Left ventricle myocardium inferior (tissue), 1 donor: Measurements from ENCODE around the gene PPIL1. TPM values are rescaled to one million over a fixed set of nuclear protein-coding genes. Genes with fewer than 3 reads are reported as not detected.

Experiments
- DNase-seq: peaks from one replicate; pipeline ENCODE4 v3.0.0-alpha.2; 2020
- H3K27ac ChIP-seq: fragments of 200-600 bp; replicated peaks from 2 replicates; pipeline ENCODE4 v1.8.0; 2021
- H3K27me3 ChIP-seq: fragments of 200-600 bp; 2 replicates; pipeline ENCODE4 v1.8.0; 2021; ENCODE audit warnings: low read depth
- H3K36me3 ChIP-seq: fragments of 200-600 bp; 2 replicates; pipeline ENCODE4 v1.8.0; 2021
- H3K4me1 ChIP-seq: fragments of 200-600 bp; 2 replicates; pipeline ENCODE4 v1.8.0; 2021
- H3K4me3 ChIP-seq: fragments of 200-600 bp; 2 replicates; pipeline ENCODE4 v1.8.0; 2021; ENCODE audit warnings: mild to moderate bottlenecking, moderate library complexity
- H3K9me3 ChIP-seq: fragments of 200-600 bp; replicated peaks from 2 replicates; pipeline ENCODE4 v1.8.0; 2021
- CTCF ChIP-seq: fragments of 200-600 bp; IDR thresholded peaks from 2 replicates; pipeline ENCODE4 v1.8.0; 2021; ENCODE audit warnings: antibody characterized with exemption, mild to moderate bottlenecking, borderline replicate concordance
- intact Hi-C: fragments of 100-400 bp; cut with micrococcal nuclease; formaldehyde crosslinking; loops from one replicate; pipeline ENCODE4 v1.11.0; 2022
- total RNA-seq: library from RNA; stranded (reverse); fragmentation: NEBNext Ultra II Directional; extraction: Animal tissue kit (Norgen Biotek cat#: 25700); gene quantifications from one replicate; pipeline ENCODE4 v1.2.1, GENCODE V29; 2021
- donor health status: DM: no; HTN: yes; CAD: no; lungs with severe emphysema.

Gene PPIL1
- total RNA-seq, 1 donor from 2014 or later = 69.1 TPM

- Histone ChIP-seq H3K4me1 (peaks cover 64% of the 10 kb centered on the region), H3K27me3 (peaks cover 20% of the 10 kb centered on the region), H3K36me3 (no peaks in the 10 kb centered on the region), H3K27ac (peak overlapping the region; percentile 92), H3K4me3 (peak overlapping the region; percentile 63), H3K9me3 (no peaks in the 10 kb centered on the region)
- no peak for TF ChIP-seq CTCF
- intact Hi-C loops = no loop called here
- no peak for DNase-seq
These were observed 31.4 kb downstream of the PPIL1 start for GRCh38 chr6:36843170-36843569.

DNA sequence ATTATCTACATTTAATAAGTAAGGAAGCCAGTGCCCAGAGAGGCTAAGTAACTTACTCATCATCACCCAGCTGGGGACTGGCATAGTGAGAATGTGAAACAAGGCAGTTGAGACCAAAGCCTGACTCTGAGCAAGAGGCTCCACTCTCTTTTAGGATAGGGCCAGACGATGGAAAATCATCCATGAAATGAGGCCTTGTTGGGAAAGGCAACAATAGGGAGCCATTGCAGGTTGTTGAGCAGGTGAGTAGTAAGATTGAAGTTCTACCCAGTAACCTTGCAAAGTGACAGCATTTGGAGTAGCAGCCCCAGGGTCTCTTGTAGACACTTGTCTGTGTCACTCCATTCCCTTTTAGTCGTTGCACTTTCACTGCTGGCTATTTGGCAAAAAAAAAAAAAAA is 32.8 kb downstream of the PPIL1 start:
- H3K27ac ChIP-seq = peak overlapping the region; percentile 92
- H3K9me3 ChIP-seq = no peaks in the 10 kb centered on the region
- intact Hi-C loops = no loop called here
- peaks cover 20% of the 10 kb centered on the region for H3K27me3 ChIP-seq
- no peak for DNase-seq
- no peaks in the 10 kb centered on the region for H3K36me3 ChIP-seq
- peaks cover 61% of the 10 kb centered on the region for H3K4me1 ChIP-seq
- H3K4me3 ChIP-seq = peak overlapping the region; percentile 63
- no peak for TF ChIP-seq CTCF

DNA sequence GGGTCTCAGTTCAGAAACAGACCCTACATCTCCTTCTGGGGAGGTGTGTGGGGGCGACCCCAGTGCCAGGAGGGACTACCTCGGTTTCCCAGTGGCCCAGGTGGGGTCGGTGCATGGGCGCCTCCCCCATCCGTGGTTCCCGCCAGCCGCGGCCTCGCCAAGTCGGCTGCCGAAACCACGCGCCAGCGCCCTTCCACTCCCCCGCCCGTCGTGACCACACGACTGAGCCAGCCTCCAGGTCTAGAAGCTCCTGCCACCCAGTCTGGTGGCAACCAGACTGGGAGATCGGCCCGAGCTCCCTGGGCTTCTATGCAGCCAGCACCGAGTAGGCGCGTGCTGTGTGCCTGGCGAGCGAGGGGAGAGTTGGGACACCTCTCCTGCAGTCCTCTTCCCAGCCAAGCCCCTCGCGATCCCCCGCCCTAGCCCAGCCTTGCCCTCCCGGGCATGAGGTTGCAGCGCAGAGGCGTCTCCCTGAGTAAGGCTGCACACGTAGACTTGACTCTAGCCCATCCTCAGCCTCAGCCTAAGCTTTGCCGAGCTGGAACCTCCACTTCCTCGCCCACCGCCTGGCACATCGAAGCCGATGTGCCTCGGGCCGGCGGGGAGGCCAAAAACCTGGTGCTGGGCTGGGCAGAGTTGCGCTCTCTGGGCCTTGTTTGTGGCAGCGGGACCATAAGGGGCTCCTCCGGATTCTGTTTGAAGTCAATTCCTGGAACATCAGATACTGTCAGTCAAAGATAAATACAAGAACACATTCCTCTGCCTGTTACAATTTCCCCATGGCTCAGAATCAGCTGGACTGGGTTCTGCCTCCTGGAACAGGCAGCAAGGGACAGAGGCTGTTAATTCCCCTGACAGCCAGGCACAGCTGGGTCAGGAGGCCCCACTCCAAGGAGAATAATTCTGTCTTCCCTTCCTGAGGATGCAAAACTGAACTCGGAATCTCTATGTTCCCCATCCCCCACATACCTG is 33.9 kb downstream of the PPIL1 start:
- Histone ChIP-seq H3K9me3 (no peaks in the 10 kb centered on the region), H3K36me3 (no peaks in the 10 kb centered on the region), H3K27ac (peak overlapping the region; percentile 92), H3K27me3 (peaks cover 20% of the 10 kb centered on the region), H3K4me3 (peak overlapping the region; percentile 63), H3K4me1 (peaks cover 61% of the 10 kb centered on the region)
- no peak for TF ChIP-seq CTCF
- intact Hi-C loops = no loop called here
- peak; percentile 57 for DNase-seq

DNA sequence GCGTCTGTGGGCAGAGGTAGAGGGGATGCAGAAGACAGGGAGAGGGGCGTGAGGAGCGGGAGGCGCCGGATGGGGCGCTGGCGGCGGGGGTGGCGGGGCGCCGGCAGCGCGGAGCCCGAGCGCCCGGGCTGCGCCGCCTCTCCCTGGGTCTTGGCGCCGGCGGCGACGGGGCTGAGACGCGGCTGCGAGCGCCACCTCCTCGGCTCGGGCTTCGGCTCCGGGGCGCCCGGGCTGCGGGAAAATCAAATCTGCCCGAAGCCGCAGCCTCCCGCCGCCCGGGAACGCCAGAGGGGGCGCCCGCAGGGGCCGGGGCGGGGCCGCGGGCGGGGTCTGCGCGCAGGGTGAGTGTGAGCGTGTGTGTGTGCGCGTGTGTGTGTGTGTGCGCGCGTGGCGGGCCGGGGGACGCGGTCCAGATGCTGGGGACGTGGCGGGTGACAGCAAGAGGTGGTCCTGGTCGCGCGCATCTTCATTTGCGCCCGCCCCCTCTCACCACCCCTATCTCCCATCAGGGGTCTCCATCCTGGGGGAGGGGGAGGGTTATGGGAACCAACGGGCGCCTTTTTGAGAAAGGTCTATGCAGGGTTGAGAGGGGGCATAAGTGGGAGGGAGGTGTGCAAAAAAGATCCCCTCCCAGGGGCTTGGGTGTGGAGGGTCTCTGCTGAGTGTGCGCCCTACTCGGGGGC is 34.7 kb downstream of the PPIL1 start:
- peak overlapping the region; percentile 92 for H3K27ac ChIP-seq
- H3K36me3 ChIP-seq = no peaks in the 10 kb centered on the region
- peaks cover 20% of the 10 kb centered on the region for H3K27me3 ChIP-seq
- peak; percentile 49 for TF ChIP-seq CTCF
- intact Hi-C loops = loop anchor here (10.0 kb wide), 1 partner anchor 225 kb away; no protein-coding TSS in a partner anchor
- no peaks in the 10 kb centered on the region for H3K9me3 ChIP-seq
- DNase-seq = peak; percentile 67
- H3K4me3 ChIP-seq = peak overlapping the region; percentile 63
- peaks cover 56% of the 10 kb centered on the region for H3K4me1 ChIP-seq

DNA sequence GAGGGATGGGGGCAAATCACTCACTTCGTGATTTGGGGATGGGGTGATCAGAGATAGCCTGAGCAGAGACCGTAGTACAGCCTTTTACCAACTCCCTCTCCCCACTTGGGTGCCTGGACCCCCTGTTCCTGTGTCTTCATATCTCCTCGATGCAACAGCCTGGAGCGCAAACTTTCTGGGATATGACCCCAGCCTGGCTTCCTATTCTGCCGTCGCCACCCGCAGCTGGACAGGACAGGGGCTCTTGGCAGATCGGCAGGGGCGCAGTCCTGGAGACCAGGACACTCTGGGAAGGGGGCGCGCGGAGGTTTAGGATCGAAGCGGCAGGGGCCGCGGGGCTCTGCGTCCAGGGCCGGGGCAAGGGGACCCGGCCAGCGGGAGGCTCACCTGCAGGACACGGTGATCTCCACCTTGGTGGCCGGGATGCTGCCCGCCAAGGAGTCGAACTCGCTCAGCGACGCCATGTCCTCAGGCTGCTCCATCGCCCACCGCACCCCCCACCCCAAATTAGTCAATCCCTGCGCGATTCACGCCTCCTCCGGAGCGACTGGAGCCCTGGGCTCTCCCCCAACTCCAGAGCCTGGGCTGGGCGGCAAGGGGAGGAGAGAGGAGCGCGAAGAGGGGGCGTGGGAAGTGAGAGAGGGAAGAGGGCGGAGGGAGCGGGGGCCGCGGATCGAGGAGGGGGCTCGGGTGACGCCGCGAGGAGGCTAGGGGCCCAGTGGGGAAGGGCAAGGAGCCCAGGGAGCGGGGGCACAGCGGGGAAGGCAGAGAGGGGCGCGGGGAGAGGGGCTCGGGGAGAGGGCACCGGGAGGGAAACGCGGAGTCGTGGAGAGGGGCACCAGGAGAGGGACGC is 35.5 kb downstream of the PPIL1 start, which contains the start of gene CPNE5:
TSS of gene CPNE5 (minus strand) at position 549 of the 853 bp plus-strand sequence. CDS start at position 482, 67 bp downstream.
- H3K27ac ChIP-seq = peak within 1 kb of the TSS; percentile 92
- intact Hi-C loops = loop anchor here (10.0 kb wide), 1 partner anchor 224 kb away; no protein-coding TSS in a partner anchor
- DNase-seq = peak; percentile 56
- H3K4me1 ChIP-seq = peaks cover 59% of the 10 kb centered on the region
- H3K27me3 ChIP-seq = peaks cover 20% of the 10 kb centered on the region
- peak within 1 kb of the TSS; percentile 63 for H3K4me3 ChIP-seq
- no peak for TF ChIP-seq CTCF
- H3K9me3 ChIP-seq = no peaks in the 10 kb centered on the region
- no peaks in the 10 kb centered on the region for H3K36me3 ChIP-seq
